OCI-LY3 (cell line): ENCODE measurements around the gene PSMD12.
"Not testable (repeated sequence)": the region's sequence is repeated elsewhere in the genome, so short reads cannot be mapped to it uniquely, and the experiment has no call there.

Experiments used
- H2AFZ ChIP-seq: fragments of 200-600, 300-600 bp; shearing (Covaris generic); 2 replicates; pipeline ENCODE4 v1.6.0; 2014; ENCODE audit warnings: antibody characterized with exemption, low read depth, low read length
- H3K27ac ChIP-seq: fragments of 200-600, 300-600 bp; sonication (generic); 2 replicates; pipeline ENCODE4 v1.5.1; 2014; ENCODE audit warnings: mild to moderate bottlenecking, low read length, moderate library complexity, mixed read lengths
- H3K27me3 ChIP-seq: fragments of 200-600, 300-600 bp; sonication (generic); 2 replicates; pipeline ENCODE4 v1.6.1; 2014; ENCODE audit warnings: low read depth, low read length, mixed read lengths
- H3K36me3 ChIP-seq: fragments of 200-600, 300-600 bp; sonication (generic); replicated peaks from 2 replicates; pipeline ENCODE3; 2014; ENCODE audit warnings: low read depth, low read length, mixed read lengths
- H3K4me1 ChIP-seq: fragments of 300-600, 200-600 bp; sonication (generic); 2 replicates; pipeline ENCODE4 v1.6.1; 2014; ENCODE audit warnings: low read length, mixed read lengths
- H3K4me2 ChIP-seq: fragments of 200-600, 300-600 bp; sonication (generic); 2 replicates; pipeline ENCODE4 v1.6.1; 2014; ENCODE audit warnings: low read length, mixed read lengths
- H3K4me3 ChIP-seq: fragments of 300-600, 200-600 bp; sonication (generic); 2 replicates; pipeline ENCODE4 v1.5.1; 2014; ENCODE audit warnings: antibody characterized with exemption, mild to moderate bottlenecking, low read length, moderate library complexity
- H3K79me2 ChIP-seq: fragments of 300-600, 200-600 bp; shearing (Covaris generic); 2 replicates; pipeline ENCODE4 v1.6.1; 2014; ENCODE audit warnings: mild to moderate bottlenecking, low read length, mixed read lengths
- H3K9ac ChIP-seq: fragments of 300-600, 200-600 bp; shearing (Covaris generic); 2 replicates; pipeline ENCODE4 v1.6.0; 2014; ENCODE audit warnings: mild to moderate bottlenecking, low read length, moderate library complexity
- H3K9me3 ChIP-seq: fragments of 200-600, 300-600 bp; shearing (Covaris generic); 2 replicates; pipeline ENCODE4 v1.6.1; 2014; ENCODE audit warnings: low read length, mixed read lengths; ENCODE audit not compliant: insufficient read depth
- H4K20me1 ChIP-seq: fragments of 200-600, 300-600 bp; sonication (generic); 2 replicates; pipeline ENCODE4 v1.6.1; 2016; ENCODE audit warnings: low read length, mixed read lengths; ENCODE audit not compliant: insufficient read depth
- EZH2phosphoT487 ChIP-seq: fragments of 200-600 bp; shearing (Covaris generic); IDR thresholded peaks from 2 replicates; pipeline ENCODE4 v1.6.1; 2018; ENCODE audit warnings: antibody characterized with exemption, mixed run types, low read depth
- TF ChIP-seq, protein P1 (sequence below): fragments of 200-600, 300-600 bp; sonication (generic); IDR thresholded peaks from 2 replicates; pipeline ENCODE4 v1.5.1; 2014; ENCODE audit warnings: antibody characterized with exemption, low read length, low read depth

Gene PSMD12

DNA sequence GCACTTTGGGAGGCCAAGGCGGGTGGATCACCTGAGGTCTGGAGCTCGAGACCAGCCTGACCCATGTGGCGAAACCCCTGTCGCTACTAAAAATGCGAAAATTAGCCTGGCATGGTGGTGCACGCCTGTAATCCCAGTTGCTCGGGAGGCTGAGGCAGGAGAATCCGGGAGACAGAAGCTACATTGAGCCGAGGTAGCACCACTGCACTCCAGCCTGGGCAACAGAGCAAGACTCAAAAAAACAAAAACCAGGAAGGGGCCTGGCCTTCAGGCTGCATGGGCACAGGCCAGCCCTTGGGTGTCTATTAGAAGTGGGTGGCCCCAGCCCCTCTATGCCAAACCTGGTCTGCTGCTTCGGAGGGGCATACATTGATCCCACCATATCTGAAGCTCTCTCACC is 56.0 kb downstream of the PSMD12 start:
- H3K4me2 ChIP-seq: no peak overlapping the region
- no peaks in the 10 kb centered on the region for H3K79me2 ChIP-seq
- H3K9ac ChIP-seq: no peak overlapping the region
- H3K4me3 ChIP-seq: no peak overlapping the region
- H3K36me3 ChIP-seq: no peaks in the 10 kb centered on the region
- no peak overlapping the region for H2AFZ ChIP-seq
- no peaks in the 10 kb centered on the region for H4K20me1 ChIP-seq
- H3K27me3 ChIP-seq: no peaks in the 10 kb centered on the region
- H3K9me3 ChIP-seq: no peaks in the 10 kb centered on the region
- TF ChIP-seq EZH2phosphoT487: no peak
- TF ChIP-seq, protein P1, sequence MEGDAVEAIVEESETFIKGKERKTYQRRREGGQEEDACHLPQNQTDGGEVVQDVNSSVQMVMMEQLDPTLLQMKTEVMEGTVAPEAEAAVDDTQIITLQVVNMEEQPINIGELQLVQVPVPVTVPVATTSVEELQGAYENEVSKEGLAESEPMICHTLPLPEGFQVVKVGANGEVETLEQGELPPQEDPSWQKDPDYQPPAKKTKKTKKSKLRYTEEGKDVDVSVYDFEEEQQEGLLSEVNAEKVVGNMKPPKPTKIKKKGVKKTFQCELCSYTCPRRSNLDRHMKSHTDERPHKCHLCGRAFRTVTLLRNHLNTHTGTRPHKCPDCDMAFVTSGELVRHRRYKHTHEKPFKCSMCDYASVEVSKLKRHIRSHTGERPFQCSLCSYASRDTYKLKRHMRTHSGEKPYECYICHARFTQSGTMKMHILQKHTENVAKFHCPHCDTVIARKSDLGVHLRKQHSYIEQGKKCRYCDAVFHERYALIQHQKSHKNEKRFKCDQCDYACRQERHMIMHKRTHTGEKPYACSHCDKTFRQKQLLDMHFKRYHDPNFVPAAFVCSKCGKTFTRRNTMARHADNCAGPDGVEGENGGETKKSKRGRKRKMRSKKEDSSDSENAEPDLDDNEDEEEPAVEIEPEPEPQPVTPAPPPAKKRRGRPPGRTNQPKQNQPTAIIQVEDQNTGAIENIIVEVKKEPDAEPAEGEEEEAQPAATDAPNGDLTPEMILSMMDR: no peak
- H3K4me1 ChIP-seq: peaks cover 12% of the 10 kb centered on the region
- H3K27ac ChIP-seq: no peak overlapping the region

DNA sequence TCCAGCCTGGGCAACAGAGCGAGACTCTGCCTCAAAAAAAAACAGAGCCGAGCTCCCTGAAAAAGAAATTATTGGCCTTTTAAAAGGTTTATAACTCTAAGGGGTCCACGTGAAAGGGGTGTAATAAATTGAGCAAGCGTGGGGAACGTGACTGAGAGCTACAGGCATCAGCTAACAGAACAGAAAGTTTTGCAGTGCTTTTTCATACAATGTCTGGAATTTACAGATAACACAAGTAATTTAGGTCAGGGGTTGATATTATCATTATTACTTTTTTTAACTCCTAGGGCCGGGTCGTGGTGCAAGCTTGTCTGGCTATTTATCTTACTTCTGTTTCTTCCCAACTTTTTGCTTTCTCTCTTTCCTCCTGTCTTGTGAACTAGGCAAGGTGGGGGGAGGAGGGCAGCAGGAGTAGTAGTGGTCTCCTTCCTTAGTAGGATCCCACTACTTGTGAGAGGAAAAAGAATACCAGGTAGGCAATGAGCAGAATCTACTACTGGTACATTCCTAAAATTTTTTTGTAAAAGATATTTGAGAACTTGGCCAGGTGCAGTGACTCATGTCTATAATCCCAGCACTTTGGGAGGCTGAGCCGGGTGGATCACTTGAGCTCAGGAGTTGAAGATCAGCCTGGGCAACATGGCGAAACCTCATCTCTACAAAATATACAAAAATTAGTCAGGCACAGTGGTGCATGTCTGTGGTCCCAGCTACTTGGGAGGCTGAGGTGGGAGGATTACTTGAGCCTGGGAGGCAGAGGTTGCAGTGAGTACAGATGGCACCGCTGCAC is 60.7 kb downstream of the PSMD12 start:
- H3K4me3 ChIP-seq, H3K27ac ChIP-seq, H3K9ac ChIP-seq, H3K4me2 ChIP-seq, H3K79me2 ChIP-seq, H3K9me3 ChIP-seq, H3K36me3 ChIP-seq, H3K4me1 ChIP-seq, H3K27me3 ChIP-seq, H4K20me1 ChIP-seq, H2AFZ ChIP-seq: not testable (repeated sequence)

DNA sequence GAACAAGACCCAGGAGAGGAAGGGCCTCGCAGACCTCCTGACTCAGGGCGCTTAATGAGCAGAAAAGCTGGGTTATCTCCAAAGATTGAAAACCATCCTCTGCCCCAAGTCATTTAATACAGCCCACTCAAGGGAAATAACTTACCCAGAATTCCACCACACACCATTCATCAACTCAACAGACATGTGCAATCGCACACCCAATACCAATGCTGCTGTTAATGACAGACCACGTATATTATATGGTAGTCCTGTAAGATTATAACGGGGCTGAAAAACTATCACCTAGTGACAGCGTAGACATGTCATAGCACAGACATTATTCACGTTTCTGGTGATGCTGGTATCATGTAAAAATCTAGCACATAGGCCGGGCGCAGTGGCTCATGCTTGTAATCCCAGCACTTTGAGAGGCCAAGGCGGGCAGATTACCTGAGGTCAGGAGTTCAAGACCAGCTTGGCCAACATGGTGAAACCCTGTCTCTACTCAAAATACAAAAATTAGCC is 68.9 kb downstream of the PSMD12 start:
- H4K20me1 ChIP-seq: no peaks in the 10 kb centered on the region

DNA sequence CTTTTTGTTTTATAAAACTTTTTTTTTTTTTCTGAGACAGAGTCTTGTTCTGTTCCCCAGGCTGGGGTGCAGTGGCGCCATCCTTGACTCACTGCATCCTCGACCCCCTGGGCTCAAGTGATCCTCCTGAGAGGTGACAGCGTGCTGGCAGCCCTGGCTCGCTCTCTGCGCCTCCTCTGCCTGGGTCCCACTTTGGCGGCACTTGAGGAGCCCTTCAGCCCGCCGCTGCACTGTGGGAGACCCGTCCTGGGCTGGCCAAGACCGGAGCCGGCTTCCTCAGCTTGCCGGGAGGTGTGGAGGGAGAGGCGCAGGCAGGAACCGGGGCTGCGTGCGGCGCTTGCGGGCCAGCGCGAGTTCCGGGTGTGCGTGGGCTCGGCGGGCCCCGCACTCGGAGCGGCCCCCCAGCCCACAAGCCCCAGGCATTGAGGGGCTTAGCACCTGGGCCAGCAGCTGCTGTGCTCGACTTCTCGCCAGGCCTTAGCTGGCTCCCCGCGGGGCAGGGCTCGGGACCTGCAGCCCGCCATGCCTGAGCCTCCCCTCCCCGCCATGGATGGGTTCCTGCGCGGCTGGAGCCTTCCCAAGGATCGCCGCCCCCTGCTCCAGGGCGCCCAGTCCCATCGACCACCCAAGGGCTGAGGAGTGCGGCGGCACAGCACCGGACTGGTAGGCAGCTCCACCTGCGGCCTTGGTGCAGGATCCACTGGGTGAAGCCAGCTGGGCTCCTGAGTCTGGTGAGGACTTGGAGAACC is 71.8 kb downstream of the PSMD12 start:
- TF ChIP-seq EZH2phosphoT487: no peak
- TF ChIP-seq, protein P1: no peak
- H3K79me2 ChIP-seq: no peaks in the 10 kb centered on the region
- no peak overlapping the region for H2AFZ ChIP-seq
- H3K4me3 ChIP-seq: no peak overlapping the region
- no peak overlapping the region for H3K9ac ChIP-seq
- no peak overlapping the region; the same call in 1 of the 2 replicates for H3K4me2 ChIP-seq
- H3K4me1 ChIP-seq: no peaks in the 10 kb centered on the region
- H3K27me3 ChIP-seq: no peaks in the 10 kb centered on the region
- H4K20me1 ChIP-seq: no peaks in the 10 kb centered on the region
- no peak overlapping the region for H3K27ac ChIP-seq
- H3K36me3 ChIP-seq: no peaks in the 10 kb centered on the region
- no peaks in the 10 kb centered on the region for H3K9me3 ChIP-seq

More for the DNA sequence above, 68.9 kb downstream of the PSMD12 start:
- no peaks in the 10 kb centered on the region for H3K79me2 ChIP-seq
- H2AFZ ChIP-seq: no peak overlapping the region
- H3K36me3 ChIP-seq: no peaks in the 10 kb centered on the region
- H3K4me1 ChIP-seq: no peaks in the 10 kb centered on the region
- H3K4me2 ChIP-seq: no peak overlapping the region
- H3K4me3 ChIP-seq: no peak overlapping the region
- no peak overlapping the region for H3K9ac ChIP-seq
- TF ChIP-seq, protein P1: no peak
- no peak for TF ChIP-seq EZH2phosphoT487
- no peaks in the 10 kb centered on the region for H3K27me3 ChIP-seq
- no peak overlapping the region for H3K27ac ChIP-seq
- no peaks in the 10 kb centered on the region for H3K9me3 ChIP-seq
